Thoracic aorta (tissue), 2 donors: ENCODE measurements around the gene TBL1XR1. TPM values are rescaled to one million over a fixed set of nuclear protein-coding genes. Genes with fewer than 3 reads are reported as not detected.

ENCODE experiments used
- ATAC-seq: fragments of 150-250 bp; one replicate; pipeline ENCODE4 v1.8.0; 2017; ENCODE audit warnings: low read depth; ENCODE audit not compliant: insufficient number of reproducible peaks, low FRiP score
- DNase-seq: peaks from one replicate; pipeline ENCODE4 v3.0.0-alpha.2; 2020; ENCODE audit warnings: low spot score
- H3K27ac ChIP-seq, 2 donors: fragments of 200-600 bp; sonication (generic); 1 replicate in 1 of 2; 2 replicates in 1 of 2; pipeline ENCODE4 v1.5.1; 2016; ENCODE audit warnings: mild to moderate bottlenecking in 2 of 2, moderate library complexity in 2 of 2
- H3K27me3 ChIP-seq: fragments of 200-600 bp; sonication (generic); replicated peaks from 2 replicates; pipeline ENCODE4 v1.6.0; 2016; ENCODE audit warnings: mild to moderate bottlenecking; ENCODE audit not compliant: insufficient read depth
- H3K36me3 ChIP-seq: fragments of 200-600 bp; sonication (generic); one replicate; pipeline ENCODE4 v1.5.1; 2016
- H3K4me1 ChIP-seq, 2 donors: fragments of 200-600 bp; sonication (generic); 1 replicate in 1 of 2; 2 replicates in 1 of 2; pipeline versions ENCODE4 v1.5.1 to v1.6.0; 2016; ENCODE audit warnings: low read depth in 2 of 2, mild to moderate bottlenecking in 1 of 2; ENCODE audit not compliant: control insufficient read depth in 1 of 2
- H3K4me3 ChIP-seq: fragments of 200-600 bp; sonication (generic); 2 replicates; pipeline ENCODE4 v1.5.1; 2016; ENCODE audit warnings: mild to moderate bottlenecking
- H3K9me3 ChIP-seq: fragments of 200-600 bp; sonication (generic); 2 replicates; pipeline ENCODE4 v1.5.1; 2016
- total RNA-seq, 2 donors: library from RNA; depleted of rRNA; stranded (reverse); fragments of >200 nt; gene quantifications; one replicate each; pipeline versions ENCODE4 v1.1.0 to v1.2.3, GENCODE V29; 2016
- TF ChIP-seq, protein P1 (sequence below): fragments of 200-600 bp; sonication (generic); IDR thresholded peaks from one replicate; pipeline ENCODE4 v1.5.1; 2019; ENCODE audit warnings: antibody characterized with exemption

The TBL1XR1 gene
- total RNA-seq, 2 donors from 2014 or later, result 67.0 to 109 TPM

DNA sequence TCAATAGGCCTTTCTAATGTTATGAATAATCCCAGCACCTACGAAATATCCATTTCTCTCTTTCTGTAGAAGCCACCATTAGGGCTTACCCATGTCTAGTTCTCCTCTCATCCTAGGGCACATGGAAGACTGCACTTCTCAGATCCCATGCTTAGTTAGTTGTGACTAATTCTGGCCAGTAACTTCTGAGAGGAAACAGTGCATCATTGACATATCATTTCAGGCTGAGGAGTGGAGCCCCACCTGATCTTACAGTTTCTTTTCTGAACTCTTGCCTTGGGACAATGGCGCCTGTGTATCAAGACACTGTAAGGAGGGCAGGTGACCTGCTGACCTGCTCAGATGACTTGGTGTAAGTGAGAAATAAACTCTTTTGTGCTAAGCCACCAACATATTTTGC is 39.4 kb upstream of the TBL1XR1 start:
- DNase-seq, result no peak
- no peak for ATAC-seq
- Histone ChIP-seq H3K4me1 (no peaks in the 10 kb centered on the region), H3K27ac (no peak overlapping the region), H3K4me3 (no peak overlapping the region), H3K9me3 (no peaks in the 10 kb centered on the region), H3K27me3 (no peaks in the 10 kb centered on the region), H3K36me3 (no peaks in the 10 kb centered on the region)
- TF ChIP-seq, protein P1, sequence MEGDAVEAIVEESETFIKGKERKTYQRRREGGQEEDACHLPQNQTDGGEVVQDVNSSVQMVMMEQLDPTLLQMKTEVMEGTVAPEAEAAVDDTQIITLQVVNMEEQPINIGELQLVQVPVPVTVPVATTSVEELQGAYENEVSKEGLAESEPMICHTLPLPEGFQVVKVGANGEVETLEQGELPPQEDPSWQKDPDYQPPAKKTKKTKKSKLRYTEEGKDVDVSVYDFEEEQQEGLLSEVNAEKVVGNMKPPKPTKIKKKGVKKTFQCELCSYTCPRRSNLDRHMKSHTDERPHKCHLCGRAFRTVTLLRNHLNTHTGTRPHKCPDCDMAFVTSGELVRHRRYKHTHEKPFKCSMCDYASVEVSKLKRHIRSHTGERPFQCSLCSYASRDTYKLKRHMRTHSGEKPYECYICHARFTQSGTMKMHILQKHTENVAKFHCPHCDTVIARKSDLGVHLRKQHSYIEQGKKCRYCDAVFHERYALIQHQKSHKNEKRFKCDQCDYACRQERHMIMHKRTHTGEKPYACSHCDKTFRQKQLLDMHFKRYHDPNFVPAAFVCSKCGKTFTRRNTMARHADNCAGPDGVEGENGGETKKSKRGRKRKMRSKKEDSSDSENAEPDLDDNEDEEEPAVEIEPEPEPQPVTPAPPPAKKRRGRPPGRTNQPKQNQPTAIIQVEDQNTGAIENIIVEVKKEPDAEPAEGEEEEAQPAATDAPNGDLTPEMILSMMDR, result no peak

DNA sequence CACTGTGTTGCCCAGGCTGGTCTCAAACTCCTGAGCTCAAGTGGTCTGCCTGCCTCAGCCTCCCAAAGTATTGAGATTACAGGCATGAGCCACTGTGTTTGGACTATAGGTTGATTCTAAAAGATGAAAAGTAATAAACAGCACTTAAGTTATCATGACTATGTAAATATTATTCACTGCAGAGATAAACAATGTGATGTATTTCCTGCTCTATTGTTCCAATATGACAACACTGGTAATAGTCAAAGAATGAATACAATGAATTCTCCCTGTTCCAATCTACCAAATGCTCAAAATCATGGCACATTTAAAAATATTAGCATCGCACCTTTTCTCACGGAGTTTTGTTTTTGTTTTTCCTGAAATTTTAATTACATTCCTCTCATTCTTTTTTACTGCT is 36.8 kb upstream of the TBL1XR1 start:
- H3K9me3 ChIP-seq, result no peaks in the 10 kb centered on the region
- ATAC-seq, result no peak
- no peak overlapping the region for H3K4me3 ChIP-seq
- no peaks in the 10 kb centered on the region for H3K36me3 ChIP-seq
- no peak overlapping the region for H3K27ac ChIP-seq
- H3K4me1 ChIP-seq, result no peaks in the 10 kb centered on the region
- no peak for DNase-seq
- TF ChIP-seq, protein P1, result no peak
- H3K27me3 ChIP-seq, result no peaks in the 10 kb centered on the region

DNA sequence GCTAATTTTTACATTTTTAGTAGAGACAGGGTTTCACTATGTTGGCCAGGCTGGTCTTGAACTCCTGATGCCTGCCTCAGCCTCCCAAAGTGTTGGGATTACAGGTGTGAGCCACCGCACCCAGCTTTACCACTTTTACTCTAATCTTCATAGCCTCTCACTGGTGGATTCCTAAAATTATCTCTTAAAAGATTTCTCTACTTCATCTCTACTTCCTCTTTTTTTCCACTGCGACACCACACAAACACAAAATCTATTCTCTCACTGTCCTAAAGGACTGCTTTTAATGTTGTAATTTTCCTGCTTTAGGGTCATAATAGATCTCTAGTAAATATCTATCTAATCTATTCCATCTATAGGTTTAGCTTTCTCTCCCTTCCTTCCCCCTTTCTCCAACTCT is 34.0 kb upstream of the TBL1XR1 start:
- no peaks in the 10 kb centered on the region for H3K9me3 ChIP-seq
- no peak overlapping the region for H3K27ac ChIP-seq
- no peaks in the 10 kb centered on the region for H3K36me3 ChIP-seq
- H3K4me1 ChIP-seq, result no peaks in the 10 kb centered on the region
- TF ChIP-seq, protein P1, result no peak
- H3K4me3 ChIP-seq, result no peak overlapping the region
- DNase-seq (no peak), ATAC-seq (no peak)
- no peaks in the 10 kb centered on the region for H3K27me3 ChIP-seq

DNA sequence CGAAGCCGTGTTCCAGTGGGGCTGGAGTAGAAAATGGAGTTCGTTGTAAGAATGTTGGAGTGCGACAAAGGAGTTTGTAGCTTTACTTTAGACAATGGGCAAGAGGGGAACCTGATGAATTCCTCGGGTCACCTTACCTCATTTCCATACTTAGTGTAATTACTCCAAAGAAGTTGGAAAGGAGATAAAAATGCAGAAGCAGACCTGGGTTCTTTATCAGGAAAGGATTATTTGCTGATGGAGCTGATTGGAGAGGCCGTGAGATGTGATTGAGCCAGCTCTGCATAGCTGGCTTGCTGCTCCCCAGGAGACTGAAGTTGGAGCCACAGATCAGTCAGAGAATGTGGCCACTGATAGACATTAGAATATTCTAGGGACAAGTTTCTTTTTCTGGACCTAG is 33.4 kb upstream of the TBL1XR1 start:
- H3K27ac ChIP-seq, result no peak overlapping the region
- ATAC-seq, result no peak
- H3K27me3 ChIP-seq, result no peaks in the 10 kb centered on the region
- no peak overlapping the region for H3K4me3 ChIP-seq
- no peak for DNase-seq
- H3K9me3 ChIP-seq, result no peaks in the 10 kb centered on the region
- no peaks in the 10 kb centered on the region for H3K4me1 ChIP-seq
- no peaks in the 10 kb centered on the region for H3K36me3 ChIP-seq
- TF ChIP-seq, protein P1, result no peak

DNA sequence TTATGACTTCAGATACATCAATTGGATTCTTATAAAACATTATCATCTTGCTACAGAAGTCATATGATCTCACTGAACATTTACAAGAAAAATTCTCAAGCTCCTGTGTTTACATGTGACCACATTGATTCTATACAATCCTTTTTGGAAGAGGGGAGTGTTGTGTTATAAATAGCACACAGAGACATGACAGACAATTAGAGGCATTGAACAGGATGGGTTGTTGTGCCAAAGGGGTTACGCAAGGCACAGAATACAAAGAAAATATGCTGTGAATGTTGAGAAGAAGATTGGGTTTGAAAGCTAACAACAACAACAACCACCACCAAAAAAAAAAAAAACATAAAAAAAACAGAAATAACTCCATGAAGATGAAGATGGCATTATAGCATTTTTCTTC is 32.5 kb upstream of the TBL1XR1 start:
- H3K27me3 ChIP-seq, result no peaks in the 10 kb centered on the region
- no peak overlapping the region for H3K27ac ChIP-seq
- H3K4me1 ChIP-seq, result no peaks in the 10 kb centered on the region
- ATAC-seq (no peak), DNase-seq (no peak)
- H3K36me3 ChIP-seq, result no peaks in the 10 kb centered on the region
- no peaks in the 10 kb centered on the region for H3K9me3 ChIP-seq
- H3K4me3 ChIP-seq, result no peak overlapping the region
- TF ChIP-seq, protein P1, result no peak
